GM21528 (cell line): ENCODE measurements around the gene CNTNAP2.
"Not testable (repeated sequence)": the region's sequence is repeated elsewhere in the genome, so short reads cannot be mapped to it uniquely, and the experiment has no call there.

ENCODE experiments used
- ATAC-seq: cut with Tn5 transposase; IDR thresholded peaks from one replicate; pipeline ENCODE4 v1.9.1; 2021; ENCODE audit warnings: mild to moderate bottlenecking, moderate library complexity; ENCODE audit not compliant: unreplicated experiment, low FRiP score

The CNTNAP2 gene

GRCh38 chr7:147771344-147771743 is 1654.7 kb downstream of the CNTNAP2 start:
- no peak for ATAC-seq

DNA sequence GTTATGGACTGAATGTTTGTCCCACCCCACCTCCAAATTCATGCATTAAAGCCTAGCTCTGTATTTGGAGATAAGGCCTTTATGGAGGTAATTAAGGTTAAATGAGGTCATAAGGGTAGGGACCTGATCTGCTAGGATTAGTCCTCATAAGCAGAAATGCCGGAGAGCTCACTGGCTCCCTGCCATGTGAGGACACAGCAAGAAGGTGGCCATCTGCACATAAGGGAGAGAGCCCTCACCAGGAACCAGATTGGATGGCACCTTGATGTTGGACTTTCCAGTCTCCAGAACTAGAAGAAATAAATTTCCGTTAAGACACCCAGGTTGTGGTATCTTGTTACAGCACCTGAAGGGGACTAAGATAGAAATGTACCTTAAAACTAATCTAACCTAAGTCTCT is 1657.9 kb downstream of the CNTNAP2 start:
- no peak for ATAC-seq

GRCh38 chr7:147775516-147776284 is 1659.1 kb downstream of the CNTNAP2 start:
- no peak for ATAC-seq

DNA sequence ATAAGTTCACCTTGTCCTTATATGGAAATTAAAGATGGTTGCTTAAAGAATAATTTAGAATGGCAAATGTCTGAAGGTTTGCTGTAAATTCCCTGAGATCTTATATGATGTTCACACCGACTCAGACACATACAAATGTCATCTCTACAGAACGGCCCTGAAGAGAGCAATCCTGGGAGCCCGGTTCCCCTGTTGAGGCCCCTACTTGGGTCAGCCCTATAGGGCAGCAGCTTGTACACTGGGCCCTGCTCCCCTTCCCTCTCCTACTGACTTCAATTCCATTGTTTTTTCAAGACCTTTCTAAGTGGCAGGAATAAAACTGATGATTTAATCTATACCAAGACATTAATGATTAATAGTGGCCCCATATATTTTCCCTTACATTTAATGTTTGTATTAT is 1660.7 kb downstream of the CNTNAP2 start:
- no peak for ATAC-seq

GRCh38 chr7:147779949-147780348 is 1663.3 kb downstream of the CNTNAP2 start:
- ATAC-seq: no peak

DNA sequence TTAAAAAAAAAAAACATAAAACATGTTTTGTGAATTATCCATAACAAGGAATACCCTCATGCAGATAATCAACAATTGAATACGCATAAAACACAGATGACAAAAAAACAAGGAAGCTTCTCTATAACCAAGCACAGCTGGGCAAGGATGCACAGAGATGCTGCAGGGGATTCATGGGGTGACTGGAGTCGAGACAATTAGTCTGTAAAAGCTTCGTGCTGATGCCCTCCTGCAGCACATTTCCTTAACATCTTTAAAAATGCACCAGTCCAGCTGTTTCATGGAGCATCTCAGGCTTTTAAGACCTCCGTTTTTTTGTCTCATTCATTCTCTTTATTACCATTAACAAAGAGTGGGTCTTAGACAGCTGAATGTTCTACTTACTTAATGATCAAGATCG is 1680.0 kb downstream of the CNTNAP2 start:
- ATAC-seq: no peak

GRCh38 chr7:147798001-147798400 is 1681.4 kb downstream of the CNTNAP2 start:
- ATAC-seq: no peak

GRCh38 chr7:147801762-147802161 is 1685.2 kb downstream of the CNTNAP2 start:
- ATAC-seq: not testable (repeated sequence)

- ATAC-seq: no peak
Measured at GRCh38 chr7:147803151-147803550, 1686.5 kb downstream of the CNTNAP2 start.

GRCh38 chr7:147803606-147804005 is 1687.0 kb downstream of the CNTNAP2 start:
- ATAC-seq: no peak

GRCh38 chr7:147804032-147804431 is 1687.4 kb downstream of the CNTNAP2 start:
- ATAC-seq: no peak

DNA sequence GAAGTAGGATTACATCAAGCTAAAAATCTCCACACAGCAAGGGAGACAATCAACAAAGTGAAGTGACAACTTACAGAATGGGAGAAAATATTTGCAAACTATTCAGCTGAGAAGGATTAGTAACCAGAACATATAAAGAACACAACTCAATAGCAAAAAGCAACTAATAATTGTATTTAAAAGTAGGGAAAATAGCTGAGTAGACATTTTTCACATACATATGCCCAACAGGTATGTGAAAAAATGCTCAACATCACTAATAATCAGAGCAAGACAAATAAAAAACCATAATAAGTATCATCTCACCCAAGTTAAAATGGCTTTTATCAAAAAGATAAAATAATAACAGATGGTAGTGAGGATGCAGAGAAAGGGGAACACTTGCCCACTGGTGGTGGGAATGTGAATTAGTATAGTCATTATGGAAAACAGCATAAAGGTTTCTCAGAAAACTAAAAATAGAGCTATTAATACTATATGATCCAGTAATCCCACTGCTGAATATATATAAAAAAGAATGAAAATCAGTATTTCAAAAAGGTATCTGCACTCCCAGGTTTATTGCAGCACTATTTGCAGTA is 1689.5 kb downstream of the CNTNAP2 start:
- ATAC-seq: no peak

GRCh38 chr7:147809786-147810185 is 1693.2 kb downstream of the CNTNAP2 start:
- ATAC-seq: no peak

DNA sequence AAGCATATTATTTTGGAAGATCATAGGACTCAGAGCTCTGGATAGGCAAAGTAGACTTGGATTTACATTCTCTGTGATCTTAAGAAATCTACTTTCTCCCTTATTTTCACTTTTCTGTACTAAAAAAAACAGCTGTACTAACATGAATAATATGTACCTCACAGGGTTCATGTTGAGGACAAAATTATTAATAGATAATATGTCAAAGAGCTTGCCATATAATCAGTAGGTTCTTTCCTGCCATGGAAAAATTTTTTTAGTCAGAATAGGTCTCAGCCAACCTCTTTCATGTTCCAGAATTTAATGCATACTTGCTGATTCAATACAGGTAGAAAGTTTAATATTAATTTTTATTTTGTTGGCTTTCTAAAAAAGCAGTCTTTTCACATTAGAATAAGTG is 1693.7 kb downstream of the CNTNAP2 start:
- no peak for ATAC-seq

DNA sequence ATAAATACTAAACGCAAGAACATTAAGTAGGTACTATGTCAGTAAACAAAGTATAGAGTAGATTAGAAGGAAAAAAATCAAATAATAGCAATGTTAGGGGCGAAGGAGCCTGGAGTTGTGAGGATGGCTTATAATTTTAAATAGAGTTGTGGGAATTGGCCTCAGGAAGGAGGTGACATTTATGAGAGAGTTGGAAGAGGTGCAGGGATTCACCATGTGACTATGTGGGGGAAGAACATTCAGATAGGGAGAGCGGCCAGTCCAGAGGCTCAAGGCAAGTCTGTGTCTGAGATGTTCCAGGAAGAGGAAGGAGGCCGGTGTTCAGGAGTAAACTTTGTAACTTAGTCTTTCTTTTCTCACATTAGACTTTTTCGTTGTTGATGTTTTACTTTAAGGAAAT is 1695.3 kb downstream of the CNTNAP2 start:
- no peak for ATAC-seq

GRCh38 chr7:147813316-147813715 is 1696.7 kb downstream of the CNTNAP2 start:
- ATAC-seq: no peak

DNA sequence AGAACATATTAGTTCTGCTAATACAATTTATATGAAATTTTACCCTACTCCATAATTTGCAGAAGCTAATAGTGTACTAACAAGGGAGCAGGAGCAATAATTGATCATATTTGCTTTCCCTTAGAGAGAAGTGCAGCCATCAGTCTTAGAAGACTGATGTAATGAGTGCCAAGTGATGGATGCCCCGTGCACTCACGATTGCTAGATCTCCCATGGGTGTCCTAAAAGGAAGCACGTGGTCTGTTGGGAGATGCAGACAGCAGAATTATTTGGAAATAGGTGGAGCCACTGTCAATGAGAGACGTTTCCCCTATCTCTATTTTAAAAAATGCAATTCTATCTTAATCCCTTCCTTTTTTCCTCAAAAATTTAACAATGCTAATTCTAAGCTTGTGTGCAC is 1701.7 kb downstream of the CNTNAP2 start:
- no peak for ATAC-seq

DNA sequence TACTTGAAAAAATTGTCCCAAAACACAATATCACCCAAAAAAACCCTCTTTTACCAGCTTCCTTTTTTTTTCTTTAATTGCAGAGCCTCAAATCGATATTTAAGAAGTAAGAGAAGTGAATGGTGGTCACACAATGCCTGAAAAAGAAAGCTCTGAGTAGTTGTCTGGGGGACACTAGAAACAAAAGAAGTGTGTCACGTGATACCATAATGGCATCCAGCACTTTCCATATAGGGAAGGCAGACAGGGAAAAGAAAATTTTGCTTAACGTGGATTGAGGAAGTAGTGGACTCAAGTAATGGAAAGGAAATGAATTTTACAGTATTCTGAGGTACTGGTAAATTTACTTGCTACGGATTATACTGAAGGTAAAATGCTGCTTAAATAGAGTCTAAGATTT is 1708.1 kb downstream of the CNTNAP2 start:
- ATAC-seq: no peak

DNA sequence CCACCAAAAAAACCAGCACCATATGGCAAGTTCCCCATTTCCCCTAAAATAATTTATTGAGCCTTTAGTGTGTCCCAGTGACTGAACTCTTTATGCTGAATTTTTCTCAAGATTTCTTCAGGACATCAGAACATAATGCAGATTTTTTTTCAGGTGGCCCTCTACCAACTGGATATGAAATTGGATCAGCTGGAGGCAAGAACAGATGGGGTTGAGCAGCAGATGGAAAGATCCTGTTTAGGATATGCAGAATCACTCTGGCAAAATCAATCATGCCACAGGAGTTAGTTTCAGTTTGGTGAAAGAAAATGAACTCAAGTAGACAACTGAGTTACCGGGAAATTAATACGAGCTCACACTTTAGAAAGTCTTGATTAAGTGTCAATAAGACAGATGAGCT is 1712.4 kb downstream of the CNTNAP2 start:
- no peak for ATAC-seq

- no peak for ATAC-seq
Measured at GRCh38 chr7:147833557-147833956, 1717.0 kb downstream of the CNTNAP2 start.

DNA sequence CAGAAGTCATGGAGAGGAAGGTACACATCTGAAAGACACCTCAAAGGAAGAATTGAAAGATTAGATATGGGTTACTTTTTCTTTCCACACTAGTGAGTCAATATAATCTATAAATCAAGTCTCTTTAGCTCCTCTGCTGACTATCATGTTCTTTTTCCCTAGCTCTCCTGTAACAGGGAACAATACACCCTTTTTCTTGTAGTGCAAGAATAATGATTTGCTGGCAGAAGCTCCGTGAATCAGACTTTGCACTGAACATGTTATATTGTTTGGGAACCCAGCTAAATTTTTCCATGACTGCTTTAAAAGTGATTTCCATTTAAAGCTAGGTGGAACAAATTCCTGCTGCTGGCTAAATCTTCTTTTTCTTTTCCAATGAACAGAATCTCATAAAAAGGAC is 1717.4 kb downstream of the CNTNAP2 start:
- ATAC-seq: no peak

- ATAC-seq: no peak
Measured at GRCh38 chr7:147852833-147853232, 1736.2 kb downstream of the CNTNAP2 start.
